ENCODE measurements around the gene COPS4.

The COPS4 gene

GRCh38 chr4:83093060-83093640, 58.2 kb downstream of the COPS4 start:
- Histone ChIP-seq H3F3A (ENCODE audit: low read depth) (no peaks in the 10 kb centered on the region), H4K20me1 (ENCODE audit: insufficient read depth, low read length, poor library complexity, severe bottlenecking) (no peaks in the 10 kb centered on the region), H3K36me3 (ENCODE audit: insufficient read depth, low read length) (peaks cover 94% of the 10 kb centered on the region; the same call in 1 of the 2 replicates), H3K9me2 (replicated peaks; ENCODE audit: low read depth, low read length) (no peaks in the 10 kb centered on the region), H3K9ac (ENCODE audit: low read depth, low read length, poor library complexity, severe bottlenecking) (no peak overlapping the region), H2AFZ (ENCODE audit: low read length) (no peak overlapping the region), H3K9me3 (ENCODE audit: insufficient read depth, low read depth, low read length) (no peaks in the 10 kb centered on the region), H3K79me2 (ENCODE audit: insufficient read depth, low read length) (no peaks in the 10 kb centered on the region), H3K4me1 (ENCODE audit: insufficient read depth, low read length, poor library complexity, severe bottlenecking) (no peaks in the 10 kb centered on the region), H3K4me3 (ENCODE audit: low read length, poor library complexity, severe bottlenecking) (no peak overlapping the region), H3K27me3 (ENCODE audit: insufficient read depth, low read length, poor library complexity, severe bottlenecking) (no peaks in the 10 kb centered on the region), H3K4me2 (ENCODE audit: low read depth, low read length, poor library complexity, severe bottlenecking) (no peak overlapping the region)
- TF ChIP-seq, protein P1, sequence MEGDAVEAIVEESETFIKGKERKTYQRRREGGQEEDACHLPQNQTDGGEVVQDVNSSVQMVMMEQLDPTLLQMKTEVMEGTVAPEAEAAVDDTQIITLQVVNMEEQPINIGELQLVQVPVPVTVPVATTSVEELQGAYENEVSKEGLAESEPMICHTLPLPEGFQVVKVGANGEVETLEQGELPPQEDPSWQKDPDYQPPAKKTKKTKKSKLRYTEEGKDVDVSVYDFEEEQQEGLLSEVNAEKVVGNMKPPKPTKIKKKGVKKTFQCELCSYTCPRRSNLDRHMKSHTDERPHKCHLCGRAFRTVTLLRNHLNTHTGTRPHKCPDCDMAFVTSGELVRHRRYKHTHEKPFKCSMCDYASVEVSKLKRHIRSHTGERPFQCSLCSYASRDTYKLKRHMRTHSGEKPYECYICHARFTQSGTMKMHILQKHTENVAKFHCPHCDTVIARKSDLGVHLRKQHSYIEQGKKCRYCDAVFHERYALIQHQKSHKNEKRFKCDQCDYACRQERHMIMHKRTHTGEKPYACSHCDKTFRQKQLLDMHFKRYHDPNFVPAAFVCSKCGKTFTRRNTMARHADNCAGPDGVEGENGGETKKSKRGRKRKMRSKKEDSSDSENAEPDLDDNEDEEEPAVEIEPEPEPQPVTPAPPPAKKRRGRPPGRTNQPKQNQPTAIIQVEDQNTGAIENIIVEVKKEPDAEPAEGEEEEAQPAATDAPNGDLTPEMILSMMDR (conservative IDR thresholded peaks at IDR 0.05; ENCODE audit: low read length) = no peak

- no peak for TF ChIP-seq EZH2phosphoT487 (IDR thresholded peaks at IDR 0.05; ENCODE audit: borderline replicate concordance)
- TF ChIP-seq, protein P1 (conservative IDR thresholded peaks at IDR 0.05; ENCODE audit: low read length) = no peak
- H3K4me2 ChIP-seq (ENCODE audit: low read depth, low read length, poor library complexity, severe bottlenecking) = no peak overlapping the region
Observed at GRCh38 chr4:83096397-83096796, 61.4 kb downstream of the COPS4 start.

DNA sequence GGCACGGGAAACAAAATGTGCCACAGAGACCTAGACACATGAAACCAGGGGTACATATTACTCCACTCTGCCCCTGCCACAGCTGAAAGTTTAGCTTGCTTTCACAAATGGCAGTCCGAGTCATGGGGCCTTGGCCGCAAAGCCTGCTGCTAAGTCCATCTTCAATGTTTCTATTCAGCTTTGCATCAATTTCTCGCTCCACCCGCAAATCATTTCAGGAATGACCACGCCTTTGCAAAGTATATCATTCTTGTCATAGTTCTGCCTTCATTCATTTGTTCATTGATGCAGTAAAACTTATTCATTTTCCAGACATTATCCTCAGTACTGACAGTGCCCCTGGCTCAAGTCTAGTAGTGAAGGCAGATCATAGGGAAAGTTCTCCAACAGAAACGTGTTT, 70.0 kb downstream of the COPS4 start:
- H3K9ac ChIP-seq (ENCODE audit: low read depth, low read length, poor library complexity, severe bottlenecking) = no peak overlapping the region
- peaks cover 41% of the 10 kb centered on the region; the same call in 1 of the 2 replicates for H3K36me3 ChIP-seq (ENCODE audit: insufficient read depth, low read length)
- no peaks in the 10 kb centered on the region for H3K9me2 ChIP-seq (replicated peaks; ENCODE audit: low read depth, low read length)
- H3K4me1 ChIP-seq (ENCODE audit: insufficient read depth, low read length, poor library complexity, severe bottlenecking) = peaks cover 14% of the 10 kb centered on the region
- no peaks in the 10 kb centered on the region for H3K27me3 ChIP-seq (ENCODE audit: insufficient read depth, low read length, poor library complexity, severe bottlenecking)
- no peaks in the 10 kb centered on the region for H3K9me3 ChIP-seq (ENCODE audit: insufficient read depth, low read depth, low read length)
- peaks cover 32% of the 10 kb centered on the region; the same call in 1 of the 2 replicates for H3K79me2 ChIP-seq (ENCODE audit: insufficient read depth, low read length)
- H3F3A ChIP-seq (ENCODE audit: low read depth) = no peaks in the 10 kb centered on the region
- no peak overlapping the region for H3K4me2 ChIP-seq (ENCODE audit: low read depth, low read length, poor library complexity, severe bottlenecking)
- no peaks in the 10 kb centered on the region for H4K20me1 ChIP-seq (ENCODE audit: insufficient read depth, low read length, poor library complexity, severe bottlenecking)
- TF ChIP-seq, protein P1 (conservative IDR thresholded peaks at IDR 0.05; ENCODE audit: low read length) = no peak
- no peak for TF ChIP-seq EZH2phosphoT487 (IDR thresholded peaks at IDR 0.05; ENCODE audit: borderline replicate concordance)
- no peak overlapping the region for H3K4me3 ChIP-seq (ENCODE audit: low read length, poor library complexity, severe bottlenecking)
- no peak overlapping the region for H2AFZ ChIP-seq (ENCODE audit: low read length)

More at GRCh38 chr4:83096397-83096796, 61.4 kb downstream of the COPS4 start:
- Histone ChIP-seq H3K27me3 (ENCODE audit: insufficient read depth, low read length, poor library complexity, severe bottlenecking) (no peaks in the 10 kb centered on the region), H3K4me3 (ENCODE audit: low read length, poor library complexity, severe bottlenecking) (no peak overlapping the region), H3K9me2 (replicated peaks; ENCODE audit: low read depth, low read length) (no peaks in the 10 kb centered on the region), H3K9me3 (ENCODE audit: insufficient read depth, low read depth, low read length) (no peaks in the 10 kb centered on the region), H4K20me1 (ENCODE audit: insufficient read depth, low read length, poor library complexity, severe bottlenecking) (no peaks in the 10 kb centered on the region), H3K79me2 (ENCODE audit: insufficient read depth, low read length) (0 out of 2 replicates have a peak, but pooled peaks cover 2% of the 10 kb centered on the region), H3K36me3 (ENCODE audit: insufficient read depth, low read length) (peaks cover 86% of the 10 kb centered on the region; the same call in 1 of the 2 replicates), H3K9ac (ENCODE audit: low read depth, low read length, poor library complexity, severe bottlenecking) (no peak overlapping the region), H3F3A (ENCODE audit: low read depth) (no peaks in the 10 kb centered on the region), H2AFZ (ENCODE audit: low read length) (no peak overlapping the region), H3K4me1 (ENCODE audit: insufficient read depth, low read length, poor library complexity, severe bottlenecking) (no peaks in the 10 kb centered on the region)

Data from Loucy (cell line).